ENCODE results near the gene APOD.

Gene APOD

GRCh38 chr3:195551381-195551978, 32.3 kb downstream of the APOD start:
- no peak for DNase-seq

DNA sequence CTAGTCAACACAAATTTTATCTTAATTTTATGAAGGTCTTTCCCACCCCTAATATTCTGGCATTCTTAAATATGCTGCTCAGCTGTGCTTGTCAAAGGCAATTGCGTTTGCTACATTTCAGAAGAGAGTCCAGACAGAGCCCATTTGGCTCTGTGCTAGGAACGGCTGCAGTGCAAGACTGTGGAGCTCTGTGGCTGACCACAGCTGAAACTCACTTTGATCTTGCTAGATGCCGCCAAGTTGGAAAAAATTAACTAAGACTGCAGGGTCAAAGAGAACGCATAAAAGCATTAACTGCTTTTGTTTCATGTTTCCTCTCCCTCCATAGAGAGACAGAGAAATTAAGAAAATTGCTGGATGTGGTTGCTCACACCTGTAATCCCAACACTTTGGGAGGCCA, 33.0 kb downstream of the APOD start:
- no peak for DNase-seq

DNA sequence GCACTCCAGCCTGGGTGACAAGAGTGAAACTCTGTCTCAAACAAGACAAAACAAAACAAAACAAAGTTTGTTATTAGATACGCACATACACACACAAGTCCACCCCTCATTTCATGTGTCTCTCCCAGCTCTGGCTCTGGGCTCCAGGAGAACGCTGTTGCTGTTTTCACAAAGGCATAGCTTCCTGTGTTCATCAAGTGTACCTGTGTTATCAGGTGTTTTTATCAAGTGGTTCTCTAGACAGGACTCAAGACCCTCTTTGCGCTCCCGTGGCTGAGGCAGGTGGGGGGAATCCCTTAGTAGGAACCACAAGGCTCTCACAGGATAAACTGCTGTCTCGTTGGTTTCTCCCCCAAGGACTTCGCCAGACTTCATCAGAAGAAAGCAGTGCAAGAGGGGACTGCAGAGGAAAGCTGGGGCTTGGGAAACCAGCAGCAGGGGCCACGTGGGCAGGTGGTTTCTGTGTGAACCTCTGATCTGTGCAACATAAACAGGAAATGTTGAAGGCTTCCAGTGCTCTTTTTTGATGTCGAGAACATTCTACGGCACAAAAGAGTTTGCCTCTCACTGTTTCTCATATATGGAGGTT, 33.7 kb downstream of the APOD start:
- DNase-seq: no peak

- no peak for DNase-seq
Observed at GRCh38 chr3:195548987-195549386, 34.8 kb downstream of the APOD start.

DNA sequence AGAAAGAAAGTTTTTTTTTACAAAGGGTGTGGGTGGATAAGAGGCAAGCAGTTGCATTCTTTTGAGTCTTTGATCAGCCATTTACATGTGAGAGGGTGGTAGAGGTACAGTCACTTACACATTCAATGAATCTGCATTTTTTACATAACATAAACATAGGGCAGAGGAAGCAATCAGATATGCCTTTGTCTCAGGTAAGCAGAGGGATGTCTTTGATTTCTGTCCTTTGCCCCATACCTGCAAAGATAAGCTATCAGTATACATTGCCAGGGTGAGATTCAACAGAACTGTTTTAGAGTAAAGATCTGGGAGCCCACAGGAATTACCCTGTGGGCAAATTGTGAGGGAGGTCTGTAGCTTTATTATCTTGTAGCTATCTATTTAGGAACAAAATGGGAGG, 35.2 kb downstream of the APOD start:
- no peak for DNase-seq

GRCh38 chr3:195548006-195548405, 35.7 kb downstream of the APOD start:
- no peak for DNase-seq

- DNase-seq: no peak
Observed at GRCh38 chr3:195546130-195546560, 37.6 kb downstream of the APOD start.

GRCh38 chr3:195544634-195545033, 39.1 kb downstream of the APOD start:
- no peak for DNase-seq

DNA sequence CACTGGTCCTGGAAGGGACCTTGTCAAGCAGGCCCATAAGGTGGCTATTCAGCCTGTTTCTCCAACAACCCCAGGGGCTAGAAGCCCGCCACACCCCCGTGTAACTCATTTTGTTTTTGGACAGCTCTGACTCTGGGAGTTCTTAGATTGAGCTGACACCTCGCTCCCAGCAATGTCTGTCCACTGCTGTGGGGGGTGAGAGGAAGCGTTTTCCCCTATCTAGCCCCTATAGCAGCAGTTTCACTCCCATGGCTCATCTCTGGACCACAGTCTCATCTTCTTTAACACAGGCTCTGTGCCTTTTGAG, 39.6 kb downstream of the APOD start:
- DNase-seq: no peak

- no peak for DNase-seq
Observed at GRCh38 chr3:195543500-195544229, 40.1 kb downstream of the APOD start.

- DNase-seq: peak; percentile 54 to 63
Observed at GRCh38 chr3:195542698-195543499, 40.8 kb downstream of the APOD start, which contains the start of gene PPP1R2. PPP1R2 (minus strand) TSS chr3:195543325; CDS start chr3:195543025, 300 bp downstream.

- DNase-seq: no peak
Observed at GRCh38 chr3:195542316-195542697, 41.4 kb downstream of the APOD start.

GRCh38 chr3:195540511-195540910, 43.2 kb downstream of the APOD start:
- DNase-seq: no peak

DNA sequence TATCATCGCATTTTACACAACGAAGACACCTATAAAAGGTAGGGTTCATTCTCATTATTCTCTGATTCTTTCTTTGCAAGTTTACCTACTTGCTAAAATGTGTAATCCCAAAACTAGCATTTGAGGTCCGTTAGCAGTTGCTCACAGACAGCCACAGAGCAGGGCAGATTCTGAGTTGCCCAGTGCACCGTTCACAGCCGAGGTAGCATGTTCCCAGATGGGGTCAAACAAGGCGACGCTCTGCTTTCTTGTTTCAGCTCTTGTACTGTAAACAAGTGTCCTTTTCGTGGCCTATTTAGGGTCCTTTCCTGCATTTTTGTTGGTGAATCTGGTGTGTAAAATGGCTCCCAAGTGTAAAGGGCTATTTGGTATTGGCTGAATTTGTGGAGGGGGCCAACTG, 43.7 kb downstream of the APOD start:
- DNase-seq: no peak

DNA sequence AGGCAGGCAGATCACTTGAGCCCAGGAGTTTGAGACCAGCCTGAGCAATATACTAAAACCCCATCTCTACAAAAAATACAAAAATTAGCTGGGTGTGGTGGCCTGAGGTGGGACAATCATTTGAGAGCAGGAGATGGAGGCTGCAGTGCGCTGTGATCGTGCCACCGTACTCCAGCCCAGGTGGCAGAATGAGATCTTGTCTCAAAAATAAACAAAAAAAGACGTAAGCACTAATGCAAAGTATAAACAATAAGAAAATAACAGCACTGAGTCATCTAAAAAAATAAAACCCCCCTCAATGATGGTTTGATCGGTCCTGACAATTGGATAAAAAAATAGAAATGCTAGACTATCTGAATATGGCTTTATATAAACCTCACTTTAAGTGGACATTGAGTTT, 44.3 kb downstream of the APOD start:
- no peak for DNase-seq

GRCh38 chr3:195537995-195538394, 45.7 kb downstream of the APOD start:
- DNase-seq: no peak

DNA sequence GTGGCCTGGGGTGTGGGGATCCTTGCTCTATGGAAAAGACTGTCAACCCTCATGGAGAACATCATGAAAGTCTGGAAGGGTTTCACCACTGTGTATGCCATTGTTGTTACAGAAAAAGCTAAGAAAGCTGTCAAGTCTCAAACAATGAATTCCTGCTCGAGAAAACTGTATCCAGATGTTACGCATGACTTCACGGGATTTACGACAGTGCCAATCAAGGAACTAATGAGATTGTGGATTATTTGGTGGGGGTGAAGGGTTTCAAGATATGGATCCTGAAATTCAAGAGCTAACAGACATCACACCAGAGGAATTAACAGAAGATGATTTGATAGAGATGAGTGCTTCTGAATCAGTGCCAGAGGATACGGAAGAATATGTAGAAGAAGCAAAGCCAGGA, 48.4 kb downstream of the APOD start:
- no peak for DNase-seq

GRCh38 chr3:195532834-195533233, 50.9 kb downstream of the APOD start:
- no peak for DNase-seq

DNA sequence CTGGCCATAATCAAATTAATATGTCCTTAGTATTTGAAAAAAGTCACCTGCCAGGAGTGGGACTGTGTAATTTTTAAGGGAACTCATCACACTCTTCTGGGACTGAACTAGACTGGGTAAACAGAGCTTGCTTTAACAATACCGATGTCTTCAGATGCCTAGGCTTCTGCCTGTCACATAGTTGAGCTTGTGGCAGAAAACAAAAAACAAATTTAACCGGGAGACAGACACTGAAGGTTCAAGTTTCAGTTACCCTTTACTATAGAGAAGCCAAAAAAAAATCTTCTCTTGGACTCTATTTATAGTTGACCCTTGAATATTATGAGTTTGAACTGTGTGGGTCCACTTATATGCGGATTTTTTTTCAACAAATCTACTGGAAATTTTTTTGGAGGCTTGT, 51.4 kb downstream of the APOD start:
- DNase-seq: no peak

GRCh38 chr3:195531683-195532082, 52.1 kb downstream of the APOD start:
- no peak for DNase-seq

GRCh38 chr3:195526492-195526891, 57.2 kb downstream of the APOD start:
- DNase-seq: no peak

DNA sequence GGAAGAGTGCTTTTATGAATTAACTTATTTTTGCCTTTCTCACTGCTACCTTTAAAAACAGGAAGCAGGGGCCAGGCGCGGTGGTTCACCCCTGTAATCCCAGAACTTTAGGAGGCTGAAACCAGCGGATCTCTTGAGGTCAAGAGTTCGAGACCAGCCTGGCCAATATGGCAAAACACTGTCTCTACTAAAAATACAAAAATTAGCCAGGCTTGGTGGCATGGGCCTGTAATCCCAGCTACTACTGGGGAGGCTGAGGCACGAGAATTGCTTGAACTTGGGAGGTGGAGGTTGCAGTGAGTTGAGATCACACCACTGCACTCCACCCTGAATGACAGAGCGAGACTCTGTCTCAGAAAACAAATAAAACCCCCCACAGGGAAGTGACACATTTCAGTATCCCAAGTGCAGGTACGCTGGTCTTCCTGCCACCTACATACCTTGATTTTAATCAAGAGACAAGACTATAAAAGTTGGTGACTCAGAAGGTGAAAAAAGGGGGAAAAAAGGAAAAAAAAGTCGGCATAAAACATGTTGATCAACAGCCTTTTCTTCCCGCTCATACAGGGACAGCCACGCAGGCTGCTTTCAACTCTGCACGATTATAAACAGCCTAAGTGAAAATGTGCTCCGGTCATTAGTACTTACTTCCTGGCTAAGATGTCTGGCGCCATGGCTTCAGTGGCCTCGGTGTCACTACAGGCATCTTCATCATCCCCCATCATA, 59.4 kb downstream of the APOD start:
- no peak for DNase-seq

All from SHP77 (cell line).